K562 treated with DMSO at 1 percent for 4 hours (cell line): ENCODE data around the gene NUFIP2. TPM values are rescaled to one million over a fixed set of nuclear protein-coding genes. Genes with fewer than 3 reads are reported as not detected.

Experiments
- total RNA-seq: library from RNA; unstranded; fragments of 300-600 nt; gene quantifications from 2 replicates; pipeline ENCODE4 v1.2.3, GENCODE V29; 2022; ENCODE audit not compliant: insufficient read depth

Gene NUFIP2, protein sequence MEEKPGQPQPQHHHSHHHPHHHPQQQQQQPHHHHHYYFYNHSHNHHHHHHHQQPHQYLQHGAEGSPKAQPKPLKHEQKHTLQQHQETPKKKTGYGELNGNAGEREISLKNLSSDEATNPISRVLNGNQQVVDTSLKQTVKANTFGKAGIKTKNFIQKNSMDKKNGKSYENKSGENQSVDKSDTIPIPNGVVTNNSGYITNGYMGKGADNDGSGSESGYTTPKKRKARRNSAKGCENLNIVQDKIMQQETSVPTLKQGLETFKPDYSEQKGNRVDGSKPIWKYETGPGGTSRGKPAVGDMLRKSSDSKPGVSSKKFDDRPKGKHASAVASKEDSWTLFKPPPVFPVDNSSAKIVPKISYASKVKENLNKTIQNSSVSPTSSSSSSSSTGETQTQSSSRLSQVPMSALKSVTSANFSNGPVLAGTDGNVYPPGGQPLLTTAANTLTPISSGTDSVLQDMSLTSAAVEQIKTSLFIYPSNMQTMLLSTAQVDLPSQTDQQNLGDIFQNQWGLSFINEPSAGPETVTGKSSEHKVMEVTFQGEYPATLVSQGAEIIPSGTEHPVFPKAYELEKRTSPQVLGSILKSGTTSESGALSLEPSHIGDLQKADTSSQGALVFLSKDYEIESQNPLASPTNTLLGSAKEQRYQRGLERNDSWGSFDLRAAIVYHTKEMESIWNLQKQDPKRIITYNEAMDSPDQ
- total RNA-seq, result 8.9 and 13.3 TPM in 2 replicates

DNA sequence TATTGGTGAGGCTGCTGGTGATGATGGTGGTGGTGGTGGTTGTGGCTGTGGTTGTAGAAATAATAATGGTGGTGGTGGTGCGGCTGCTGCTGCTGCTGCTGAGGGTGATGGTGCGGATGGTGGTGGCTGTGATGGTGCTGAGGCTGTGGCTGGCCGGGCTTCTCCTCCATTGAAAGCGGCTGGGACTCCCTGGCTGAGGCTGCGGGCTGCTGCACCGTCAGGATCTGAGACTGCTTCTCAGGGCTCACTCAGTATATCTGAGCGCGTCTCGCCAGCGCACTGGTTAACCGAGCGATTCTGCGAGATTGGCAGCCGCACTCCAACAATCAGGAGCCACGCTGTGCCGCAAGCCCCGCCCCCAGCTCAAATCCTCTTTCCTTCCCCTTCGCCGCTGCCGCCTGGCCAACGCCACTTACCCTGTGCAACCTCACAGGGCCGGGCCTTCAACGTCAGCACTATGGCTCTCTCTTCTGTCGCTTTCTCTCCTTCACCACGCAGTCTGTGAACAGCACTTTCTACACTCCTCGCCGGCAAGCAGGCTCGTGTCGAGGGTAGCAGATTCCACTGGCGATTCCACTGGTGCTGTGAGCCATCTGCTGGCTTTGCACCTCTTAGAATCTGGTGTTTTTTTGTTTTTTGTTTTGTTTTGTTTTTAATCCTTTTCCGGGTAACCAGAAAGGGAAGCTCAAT lies at the start of gene NUFIP2:
Gene NUFIP2 (minus strand): TSS at position 259 of the 690 bp plus-strand sequence. CDS start 89 bp downstream, at position 170.

DNA sequence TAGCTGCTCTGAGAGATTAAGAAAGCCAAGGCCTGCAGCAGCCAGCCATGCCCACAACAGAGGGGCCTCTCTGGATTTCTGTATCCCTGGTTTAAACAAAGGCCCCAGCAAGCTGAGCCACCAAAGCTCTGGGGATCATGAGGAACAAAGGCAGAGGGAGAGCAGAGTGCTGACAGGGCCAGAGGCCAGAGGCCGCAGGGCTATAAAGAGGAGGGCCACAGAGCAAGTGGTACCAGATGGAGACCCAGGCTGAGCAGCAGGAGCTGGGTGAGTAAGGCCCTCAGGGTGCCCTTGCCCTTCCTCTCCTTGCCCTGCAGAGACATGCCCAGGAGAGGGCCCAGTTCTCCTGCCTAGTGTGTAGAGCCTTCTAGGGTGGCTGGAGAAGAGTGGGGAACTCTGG lies 47.3 kb downstream of the NUFIP2 start, which contains the start of gene CRYBA1:
Gene CRYBA1 (plus strand): TSS at position 232 of the 400 bp plus-strand sequence. CDS start 5 bp downstream, at position 237.

Other genes with a start within 250 kb of the NUFIP2 start
- 21.8 and 25.7 TPM in 2 replicates for gene MYO18A, start 113.8 kb downstream of the NUFIP2 start, total RNA-seq
- gene CRYBA1, start 47.3 kb downstream of the NUFIP2 start, total RNA-seq, result not detected in 2 replicates
- gene TAOK1, start 96.2 kb upstream of the NUFIP2 start, total RNA-seq, result 7.2 and 10.6 TPM in 2 replicates